ENCODE results near the gene DDX51. TPM values are rescaled to one million over a fixed set of nuclear protein-coding genes. Genes with fewer than 3 reads are reported as not detected.

DDX51 gene
- total RNA-seq, 1 experiment from 2014 or later: 38.1 TPM

DNA sequence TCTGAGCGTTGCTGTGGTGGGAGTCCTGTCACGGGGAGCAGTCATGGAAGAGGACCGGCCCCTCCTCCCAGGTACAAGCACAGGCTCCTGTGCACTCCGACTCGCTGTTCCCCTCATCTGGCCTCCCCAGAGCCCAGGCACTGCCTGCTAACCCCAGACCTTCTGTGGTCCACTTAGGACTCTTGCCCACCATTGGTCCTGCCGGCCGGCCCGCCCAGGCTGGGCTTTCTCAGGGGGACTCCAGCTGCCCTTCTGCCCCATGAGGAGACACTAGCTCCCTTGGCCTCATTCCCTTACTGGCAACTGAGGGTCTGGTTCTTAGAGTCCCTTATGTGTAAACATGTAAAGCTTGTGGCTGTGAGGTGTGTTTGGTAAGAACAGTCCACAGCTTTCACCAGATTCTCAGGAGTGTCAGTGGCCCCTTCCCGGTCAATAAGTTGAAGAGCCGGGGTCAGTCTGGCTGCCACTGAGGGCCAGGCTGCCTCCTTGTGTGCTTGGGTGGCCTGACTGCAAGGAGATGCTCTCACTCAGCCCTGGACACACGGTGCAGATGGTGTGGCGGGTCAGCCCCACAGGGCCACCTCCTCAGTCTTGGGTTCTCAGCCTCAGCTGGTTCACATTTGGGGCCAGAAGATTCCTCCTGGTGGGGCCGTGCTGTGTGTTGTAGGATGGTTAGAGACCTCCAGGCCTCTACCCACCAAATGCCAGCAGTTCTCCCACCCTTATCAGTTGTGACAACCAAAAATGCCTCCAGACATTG, 43.6 kb downstream of the DDX51 start:
- no peaks in the 10 kb centered on the region for H3K9me2 ChIP-seq (ENCODE audit: insufficient read depth)
- H3K4me1 ChIP-seq (ENCODE audit: control insufficient read depth in 1 of 2, insufficient read depth in 2 of 2, low read length in 2 of 2): no peaks in the 10 kb centered on the region
- no peak overlapping the region for H3K4me2 ChIP-seq (ENCODE audit: low read length)
- H3K9me3 ChIP-seq (ENCODE audit: control insufficient read depth in 1 of 2, insufficient read depth in 1 of 2, low read depth in 1 of 2, low read length in 2 of 2): no peaks in the 10 kb centered on the region
- H3K27me3 ChIP-seq (ENCODE audit: insufficient read depth, low read length): no peaks in the 10 kb centered on the region
- ChIA-PET RAD21 (ENCODE audit: low non-redundant PET in 1 of 2, low total read pairs in 2 of 2, uncharacterized antibody in 2 of 2, unreplicated experiment in 2 of 2) (no interaction called here), CTCF (no interaction called here), POLR2A (no interaction called here)
- ATAC-seq (no peak), DNase-seq (ENCODE audit: low read depth, low spot score) (no peak)
- no peaks in the 10 kb centered on the region for H4K20me1 ChIP-seq (ENCODE audit: insufficient read depth)
- no peaks in the 10 kb centered on the region for H3K79me2 ChIP-seq (ENCODE audit: insufficient read depth, low read length)
- H3K36me3 ChIP-seq (ENCODE audit: control insufficient read depth in 1 of 2, insufficient read depth in 2 of 2, low read length in 2 of 2): peaks cover 0 to 4% of the 10 kb centered on the region in 2 experiments; a peak in 2 of 4 replicates
- BruUV-seq (replicated peaks): no TSS peak
- H3K4me3 ChIP-seq (replicated peaks in 1 of 2; ENCODE audit: low read depth in 1 of 2, low read length in 2 of 2): no peak overlapping the region
- H3K27ac ChIP-seq (ENCODE audit: low read depth, low read length): no peak overlapping the region
- intact Hi-C loops (cut with micrococcal nuclease): no loop called here
- no peak for TF ChIP-seq RAD21 (IDR thresholded peaks at IDR 0.05; ENCODE audit: low read depth)
- TF ChIP-seq ZBTB33 (IDR thresholded peaks at IDR 0.05; ENCODE audit: extremely low read depth, insufficient replicate concordance, low read length): no peak
- TF ChIP-seq SIN3A (IDR thresholded peaks at IDR 0.05; ENCODE audit: low read depth): no peak
- TF ChIP-seq JUND (IDR thresholded peaks at IDR 0.05): no peak
- TF ChIP-seq ATF3 (IDR thresholded peaks at IDR 0.05): no peak
- TF ChIP-seq ELF1 (IDR thresholded peaks at IDR 0.05; ENCODE audit: borderline replicate concordance, low read depth): no peak
- no peak for TF ChIP-seq TCF7L2 (IDR thresholded peaks at IDR 0.05; ENCODE audit: borderline replicate concordance, extremely low read depth, insufficient read depth, insufficient read length)
- TF ChIP-seq CBX3 (IDR thresholded peaks at IDR 0.05; ENCODE audit: low read depth): no peak
- TF ChIP-seq EZH2 (IDR thresholded peaks at IDR 0.05): no peak
- TF ChIP-seq EZH2phosphoT487 (IDR thresholded peaks at IDR 0.05; ENCODE audit: borderline replicate concordance): no peak
- no peak for TF ChIP-seq ZFX (IDR thresholded peaks at IDR 0.05)
- TF ChIP-seq ZNF274 (IDR thresholded peaks at IDR 0.05; ENCODE audit: low read depth, low read length): no peak
- TF ChIP-seq POLR2AphosphoS5 (IDR thresholded peaks at IDR 0.05; ENCODE audit: low read depth, low read length): no peak
- H2AFZ ChIP-seq (ENCODE audit: low read depth, low read length, poor library complexity, severe bottlenecking): no peak overlapping the region
- no peak overlapping the region for H3K9ac ChIP-seq (ENCODE audit: low read length)

All from HCT116 (cell line).